Activated T-cell treated with anti-CD3 and anti-CD28 coated beads, Interleukin-2, amount 50 U/mL, for 4 hours (primary cell): ENCODE data around the gene LRCH4. TPM values are rescaled to one million over a fixed set of nuclear protein-coding genes. Genes with fewer than 3 reads are reported as not detected.

Experiments used
- ATAC-seq, 2 donors: fragments of 200-7000 bp; cut with Tn5 transposase; one replicate each; pipeline ENCODE4 v1.10.0; 2021
- DNase-seq: peaks from one replicate; pipeline ENCODE4 v3.0.0-alpha.2; 2020
- H3K27me3 Mint-ChIP-seq: one replicate; pipeline ENCODE4 v1.8.0; 2021; ENCODE audit warnings: low read depth, mixed read lengths
- H3K36me3 Mint-ChIP-seq: one replicate; pipeline ENCODE4 v1.8.0; 2022; ENCODE audit warnings: mixed read lengths; ENCODE audit not compliant: insufficient read depth
- H3K4me1 Mint-ChIP-seq: one replicate; pipeline ENCODE4 v1.8.0; 2021; ENCODE audit warnings: low read depth, mixed read lengths
- H3K4me3 Mint-ChIP-seq: one replicate; pipeline ENCODE4 v1.8.0; 2021; ENCODE audit warnings: mild to moderate bottlenecking, moderate library complexity, mixed read lengths
- H3K9me3 Mint-ChIP-seq: one replicate; pipeline ENCODE4 v1.8.0; 2021; ENCODE audit warnings: mixed read lengths
- total RNA-seq, 3 donors: library from RNA; stranded (reverse); gene quantifications; one replicate each; pipeline ENCODE4 v1.2.1, GENCODE V29; 2021

Gene LRCH4
- total RNA-seq, 3 donors from 2014 or later: 69.3 to 75.5 (median 73.1) TPM

GRCh38 chr7:100598425-100598824, 12.5 kb upstream of the LRCH4 start:
- peaks cover 4% of the 10 kb centered on the region for H3K4me1 Mint-ChIP-seq
- no peak for ATAC-seq

GRCh38 chr7:100595188-100595587, 9.3 kb upstream of the LRCH4 start:
- H3K4me1 Mint-ChIP-seq: no peaks in the 10 kb centered on the region
- peaks cover 8% of the 10 kb centered on the region for H3K27me3 Mint-ChIP-seq
- no peak for ATAC-seq

More at GRCh38 chr7:100598425-100598824, 12.5 kb upstream of the LRCH4 start:
- H3K36me3 Mint-ChIP-seq: no peaks in the 10 kb centered on the region
- no peak overlapping the region for H3K4me3 Mint-ChIP-seq
- no peaks in the 10 kb centered on the region for H3K27me3 Mint-ChIP-seq
- no peak for DNase-seq
- no peaks in the 10 kb centered on the region for H3K9me3 Mint-ChIP-seq

GRCh38 chr7:100591596-100591995, 5.7 kb upstream of the LRCH4 start:
- ATAC-seq: no peak

More at GRCh38 chr7:100595188-100595587, 9.3 kb upstream of the LRCH4 start:
- H3K4me3 Mint-ChIP-seq: no peak overlapping the region
- no peaks in the 10 kb centered on the region for H3K36me3 Mint-ChIP-seq
- H3K9me3 Mint-ChIP-seq: no peaks in the 10 kb centered on the region
- no peak for DNase-seq

GRCh38 chr7:100590077-100590737, 4.3 kb upstream of the LRCH4 start:
- ATAC-seq: no peak
- DNase-seq: no peak
- H3K9me3 Mint-ChIP-seq: no peaks in the 10 kb centered on the region
- H3K27me3 Mint-ChIP-seq: peaks cover 10% of the 10 kb centered on the region
- H3K36me3 Mint-ChIP-seq: no peaks in the 10 kb centered on the region
- no peak overlapping the region for H3K4me3 Mint-ChIP-seq
- peaks cover 12% of the 10 kb centered on the region for H3K4me1 Mint-ChIP-seq

More at GRCh38 chr7:100591596-100591995, 5.7 kb upstream of the LRCH4 start:
- Mint-ChIP-seq H3K4me1 (peaks cover 8% of the 10 kb centered on the region), H3K27me3 (peaks cover 10% of the 10 kb centered on the region), H3K36me3 (no peaks in the 10 kb centered on the region), H3K4me3 (no peak overlapping the region), H3K9me3 (no peaks in the 10 kb centered on the region)
- DNase-seq: no peak

GRCh38 chr7:100589341-100589947, 3.5 kb upstream of the LRCH4 start:
- peaks cover 10% of the 10 kb centered on the region for H3K27me3 Mint-ChIP-seq
- no peak for DNase-seq
- H3K36me3 Mint-ChIP-seq: no peaks in the 10 kb centered on the region
- no peak overlapping the region for H3K4me3 Mint-ChIP-seq
- ATAC-seq: no peak
- H3K9me3 Mint-ChIP-seq: no peaks in the 10 kb centered on the region
- H3K4me1 Mint-ChIP-seq: peaks cover 19% of the 10 kb centered on the region

GRCh38 chr7:100588438-100588837, 2.5 kb upstream of the LRCH4 start:
- Mint-ChIP-seq H3K9me3 (no peaks in the 10 kb centered on the region), H3K4me3 (no peak overlapping the region), H3K27me3 (peaks cover 10% of the 10 kb centered on the region), H3K36me3 (no peaks in the 10 kb centered on the region), H3K4me1 (peaks cover 28% of the 10 kb centered on the region)
- DNase-seq (no peak), ATAC-seq (no peak)

- ATAC-seq (peak; percentile 85 to 87), DNase-seq (peak; percentile 98)
- Mint-ChIP-seq H3K9me3 (no peaks in the 10 kb centered on the region), H3K27me3 (peaks cover 6% of the 10 kb centered on the region), H3K4me3 (peak within 1 kb of the TSS; percentile 95), H3K36me3 (no peaks in the 10 kb centered on the region), H3K4me1 (peaks cover 44% of the 10 kb centered on the region)
These were observed 517 bp upstream of the LRCH4 start, which contains the start of gene FBXO24 for GRCh38 chr7:100586266-100587025. Gene FBXO24 (plus strand): TSS chr7:100586328. CDS start chr7:100586626, 298 bp downstream.

GRCh38 chr7:100584683-100585510, 1.0 kb downstream of the LRCH4 start:
- DNase-seq (no peak), ATAC-seq (no peak)
- Mint-ChIP-seq H3K36me3 (peaks cover 3% of the 10 kb centered on the region), H3K4me3 (peak overlapping the region; percentile 95), H3K9me3 (no peaks in the 10 kb centered on the region), H3K4me1 (peaks cover 44% of the 10 kb centered on the region), H3K27me3 (no peaks in the 10 kb centered on the region)

- peaks cover 44% of the 10 kb centered on the region for H3K4me1 Mint-ChIP-seq
- no peaks in the 10 kb centered on the region for H3K27me3 Mint-ChIP-seq
- DNase-seq (no peak), ATAC-seq (no peak)
- peaks cover 3% of the 10 kb centered on the region for H3K36me3 Mint-ChIP-seq
- H3K4me3 Mint-ChIP-seq: peak overlapping the region; percentile 95
- no peaks in the 10 kb centered on the region for H3K9me3 Mint-ChIP-seq
These were observed 1.8 kb downstream of the LRCH4 start for GRCh38 chr7:100584054-100584682.

GRCh38 chr7:100583132-100584053, 2.5 kb downstream of the LRCH4 start:
- ATAC-seq (peak; percentile 4), DNase-seq (peak; percentile 39)
- Mint-ChIP-seq H3K36me3 (peaks cover 6% of the 10 kb centered on the region), H3K4me1 (peaks cover 43% of the 10 kb centered on the region), H3K27me3 (no peaks in the 10 kb centered on the region), H3K9me3 (no peaks in the 10 kb centered on the region), H3K4me3 (peak overlapping the region; percentile 95)

GRCh38 chr7:100582650-100583049, 3.3 kb downstream of the LRCH4 start:
- H3K4me1 Mint-ChIP-seq: peaks cover 39% of the 10 kb centered on the region
- no peaks in the 10 kb centered on the region for H3K27me3 Mint-ChIP-seq
- ATAC-seq: no peak
- no peak for DNase-seq
- no peaks in the 10 kb centered on the region for H3K9me3 Mint-ChIP-seq
- H3K36me3 Mint-ChIP-seq: peaks cover 6% of the 10 kb centered on the region
- H3K4me3 Mint-ChIP-seq: peak overlapping the region; percentile 33

GRCh38 chr7:100582041-100582579, 3.8 kb downstream of the LRCH4 start:
- Mint-ChIP-seq H3K36me3 (peaks cover 6% of the 10 kb centered on the region), H3K4me3 (peak overlapping the region; percentile 33), H3K4me1 (peaks cover 39% of the 10 kb centered on the region), H3K27me3 (no peaks in the 10 kb centered on the region), H3K9me3 (no peaks in the 10 kb centered on the region)
- ATAC-seq (no peak), DNase-seq (no peak)
